Spleen (tissue), 7 donors: ENCODE data around the gene OTOG.

Experiments
- POLR2A ChIP-seq, 3 donors: fragments of 450-650 bp; IDR thresholded peaks; one replicate each; pipeline ENCODE4 v1.5.1; 2017; ENCODE audit warnings: antibody characterized with exemption in 3 of 3, mild to moderate bottlenecking in 1 of 3
- POLR2AphosphoS5 ChIP-seq, 3 donors: sonication (generic); formaldehyde crosslinking; IDR thresholded peaks; one replicate each; pipeline ENCODE4 v1.5.1; 2017; ENCODE audit warnings: antibody characterized with exemption in 3 of 3
- TF ChIP-seq, protein P1 (sequence below), 11 experiments: fragments of 200-600 bp in 7 of 11; fragments of 450-650 bp in 4 of 11; sonication (generic) in 4 of 11; IDR thresholded peaks in 8 of 11; conservative IDR thresholded peaks in 3 of 11; 1 replicate in 7 of 11; 2 replicates in 4 of 11; pipeline versions ENCODE4 v1.4.0 to v1.8.0; 2016 to 2021; ENCODE audit warnings: antibody characterized with exemption in 11 of 11, inconsistent platforms in 4 of 11, mild to moderate bottlenecking in 1 of 11
- donor health status: DM: no; HTN: no; CAD: no; lungs with moderate emphysema.
- donor health status: DM: no; HTN: no; CAD: no.
- donor health status: DM: no; HTN: no; CAD: no.

DNA sequence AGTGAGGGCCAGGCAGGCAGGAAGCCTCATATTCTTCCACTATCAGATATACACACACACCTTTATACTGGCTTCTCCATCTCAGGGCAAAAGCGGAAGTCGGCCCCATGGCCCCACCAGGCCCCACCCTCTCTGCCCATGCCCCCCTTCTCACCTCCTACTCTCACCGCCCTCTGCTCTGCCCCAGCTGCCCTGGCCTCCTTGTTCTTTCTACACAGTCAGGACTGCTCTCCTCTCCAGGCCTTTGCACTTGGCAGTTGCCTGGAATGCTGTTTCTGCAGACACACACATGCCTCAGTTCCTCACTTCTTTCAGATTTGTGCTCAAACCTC is 25.3 kb downstream of the OTOG start:
- TF ChIP-seq, protein P1, sequence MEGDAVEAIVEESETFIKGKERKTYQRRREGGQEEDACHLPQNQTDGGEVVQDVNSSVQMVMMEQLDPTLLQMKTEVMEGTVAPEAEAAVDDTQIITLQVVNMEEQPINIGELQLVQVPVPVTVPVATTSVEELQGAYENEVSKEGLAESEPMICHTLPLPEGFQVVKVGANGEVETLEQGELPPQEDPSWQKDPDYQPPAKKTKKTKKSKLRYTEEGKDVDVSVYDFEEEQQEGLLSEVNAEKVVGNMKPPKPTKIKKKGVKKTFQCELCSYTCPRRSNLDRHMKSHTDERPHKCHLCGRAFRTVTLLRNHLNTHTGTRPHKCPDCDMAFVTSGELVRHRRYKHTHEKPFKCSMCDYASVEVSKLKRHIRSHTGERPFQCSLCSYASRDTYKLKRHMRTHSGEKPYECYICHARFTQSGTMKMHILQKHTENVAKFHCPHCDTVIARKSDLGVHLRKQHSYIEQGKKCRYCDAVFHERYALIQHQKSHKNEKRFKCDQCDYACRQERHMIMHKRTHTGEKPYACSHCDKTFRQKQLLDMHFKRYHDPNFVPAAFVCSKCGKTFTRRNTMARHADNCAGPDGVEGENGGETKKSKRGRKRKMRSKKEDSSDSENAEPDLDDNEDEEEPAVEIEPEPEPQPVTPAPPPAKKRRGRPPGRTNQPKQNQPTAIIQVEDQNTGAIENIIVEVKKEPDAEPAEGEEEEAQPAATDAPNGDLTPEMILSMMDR (IDR thresholded peaks at IDR 0.05 in 8 of 11, conservative IDR thresholded peaks at IDR 0.05 in 3 of 11): no peak
- no peak for TF ChIP-seq POLR2AphosphoS5 (IDR thresholded peaks at IDR 0.05)
- TF ChIP-seq POLR2A (IDR thresholded peaks at IDR 0.05): no peak
